GM18502 (cell line): ENCODE results near the gene SETD7.

ENCODE experiments used
- ATAC-seq: cut with Tn5 transposase; IDR thresholded peaks from one replicate; pipeline ENCODE4 v1.9.1; 2021; ENCODE audit warnings: mild to moderate bottlenecking; ENCODE audit not compliant: unreplicated experiment, poor library complexity

The SETD7 gene

DNA sequence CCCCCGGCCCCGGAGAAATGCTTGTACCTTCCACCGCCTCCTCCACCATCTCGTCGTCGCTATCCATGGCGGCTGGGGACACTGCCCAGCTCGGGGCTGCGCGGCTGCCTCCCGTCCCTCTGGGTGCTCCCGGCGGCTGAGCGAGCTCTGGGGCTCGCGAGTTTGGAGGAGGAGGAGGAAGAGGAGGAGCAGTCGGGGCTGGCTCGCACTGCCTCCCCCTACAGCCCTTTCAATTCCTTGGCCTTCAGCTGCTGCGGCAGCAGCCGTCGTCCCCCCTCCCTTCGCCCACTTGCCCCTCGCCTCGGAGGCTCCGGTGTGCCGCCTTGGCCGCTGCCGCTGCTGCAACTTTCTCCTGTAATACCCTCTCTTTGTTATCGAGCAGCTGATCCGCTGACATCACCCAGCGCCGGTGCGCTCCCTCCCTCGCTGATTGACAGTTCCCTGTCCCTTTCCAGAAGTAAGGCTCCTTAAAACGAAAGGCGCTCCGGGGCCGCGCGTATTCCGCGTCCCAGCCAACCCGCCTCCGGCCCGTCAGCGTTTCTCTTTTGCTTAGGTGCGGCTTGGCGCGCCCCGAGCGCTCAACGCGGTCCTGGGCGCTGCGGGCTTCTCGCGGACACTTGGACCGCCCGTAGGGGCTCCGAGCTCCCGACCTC lies at the start of gene SETD7:
Gene SETD7 (minus strand): TSS at position 149 of the 653 bp plus-strand sequence. CDS start 82 bp downstream, at position 67.
- peak; percentile 40 for ATAC-seq

DNA sequence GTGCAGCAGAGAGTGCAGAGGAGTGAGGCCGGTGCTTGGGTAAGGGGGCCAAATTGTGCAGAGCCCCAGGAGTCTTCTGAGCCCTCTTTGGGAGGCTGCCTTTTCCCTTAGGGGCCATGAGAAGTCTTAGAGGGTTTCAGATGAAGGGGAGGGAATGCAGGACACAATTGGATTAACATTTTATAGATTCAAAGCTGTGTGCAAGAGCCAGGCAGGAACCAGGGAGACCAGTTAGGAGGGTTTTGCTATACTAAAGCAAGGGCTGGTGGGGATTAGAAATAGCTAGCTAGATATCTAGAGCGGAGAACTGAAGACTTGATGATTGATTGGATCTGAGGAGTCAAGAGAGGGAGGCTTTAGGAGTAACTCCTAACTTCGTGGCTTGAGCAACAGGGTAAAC lies 49.5 kb upstream of the SETD7 start:
- no peak for ATAC-seq

DNA sequence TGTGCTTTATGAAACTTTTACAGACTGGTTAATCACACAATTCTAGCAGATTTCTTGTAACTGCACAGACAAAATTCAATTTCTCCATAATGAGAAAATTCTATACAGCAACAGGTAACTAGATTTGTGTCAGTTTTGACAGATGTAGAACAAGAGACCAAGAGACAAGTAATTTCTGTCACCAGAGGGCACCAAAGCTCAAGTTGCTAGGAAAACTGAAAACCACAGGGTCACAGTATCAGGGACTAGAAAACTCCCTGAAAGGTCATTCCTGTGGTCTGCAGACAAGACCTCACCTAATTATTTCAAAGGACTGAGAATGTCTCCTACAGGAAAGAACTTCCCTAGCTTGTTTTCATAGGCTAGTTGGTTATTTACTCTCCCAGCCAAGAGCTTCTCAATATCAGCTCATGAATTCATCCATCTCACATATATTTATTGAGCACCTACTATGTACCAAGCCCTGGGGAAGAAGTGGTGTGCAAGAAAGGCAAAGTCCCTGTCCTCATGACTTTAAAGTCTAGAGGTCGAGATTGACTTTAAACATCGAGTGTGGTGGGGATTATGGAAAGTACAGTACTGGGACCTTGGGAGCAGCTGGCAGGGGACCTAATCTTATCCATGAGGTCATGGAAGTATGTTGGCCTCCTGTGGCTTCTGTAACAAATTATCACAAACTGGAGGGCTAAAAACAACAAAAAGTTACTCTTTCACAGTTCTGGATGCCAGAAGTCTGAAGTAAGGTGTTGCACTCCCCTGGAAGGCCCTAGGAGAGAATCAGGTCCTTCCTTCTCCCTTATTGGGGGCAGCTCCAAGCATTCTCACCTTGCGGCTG lies 47.8 kb upstream of the SETD7 start:
- peak; percentile 60 for ATAC-seq

DNA sequence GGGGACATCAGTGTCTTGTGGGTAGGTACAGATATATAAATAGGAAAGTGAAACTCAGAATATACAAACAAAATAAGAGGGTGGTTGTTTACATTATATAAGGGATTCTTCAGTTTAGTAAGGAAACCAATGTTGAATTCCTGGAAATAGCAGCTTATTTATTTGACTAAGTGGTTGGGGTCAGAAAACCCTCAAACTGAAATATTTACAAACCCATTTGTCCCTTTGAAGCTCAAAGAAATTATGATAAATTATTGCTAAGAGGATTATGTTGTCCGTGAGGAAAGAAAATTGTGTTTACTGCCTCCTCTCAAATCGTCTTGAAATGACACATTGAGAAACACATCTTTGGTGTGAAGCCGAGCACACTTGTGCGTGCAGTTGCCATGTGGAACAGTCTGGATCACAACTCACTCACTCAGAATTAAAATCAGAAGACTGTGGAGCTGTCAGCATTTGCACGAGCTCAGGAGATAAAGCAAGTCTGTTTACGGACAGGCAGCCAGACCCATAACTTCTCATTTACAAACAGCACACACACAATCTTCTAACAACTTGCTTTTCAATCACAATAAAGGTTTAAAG lies 46.8 kb upstream of the SETD7 start:
- ATAC-seq = no peak

DNA sequence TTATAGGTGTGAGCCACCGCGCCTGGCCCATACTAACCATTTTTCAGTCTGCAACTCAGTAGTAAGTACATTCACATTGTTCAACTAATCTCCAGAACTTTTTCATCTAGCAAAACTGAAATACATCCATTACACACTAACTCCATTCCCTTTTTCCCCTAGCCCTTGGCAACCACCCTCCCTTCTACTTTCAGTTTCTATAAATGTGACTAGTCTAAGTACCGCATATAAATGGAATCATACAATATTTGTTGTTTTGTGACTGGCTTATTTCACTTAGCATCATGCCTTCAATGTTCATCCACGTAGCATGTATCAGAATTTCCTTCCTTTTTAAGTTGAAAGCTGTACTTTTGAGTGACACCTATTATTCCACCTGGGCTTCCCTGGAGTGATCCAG lies 44.6 kb upstream of the SETD7 start:
- no peak for ATAC-seq

DNA sequence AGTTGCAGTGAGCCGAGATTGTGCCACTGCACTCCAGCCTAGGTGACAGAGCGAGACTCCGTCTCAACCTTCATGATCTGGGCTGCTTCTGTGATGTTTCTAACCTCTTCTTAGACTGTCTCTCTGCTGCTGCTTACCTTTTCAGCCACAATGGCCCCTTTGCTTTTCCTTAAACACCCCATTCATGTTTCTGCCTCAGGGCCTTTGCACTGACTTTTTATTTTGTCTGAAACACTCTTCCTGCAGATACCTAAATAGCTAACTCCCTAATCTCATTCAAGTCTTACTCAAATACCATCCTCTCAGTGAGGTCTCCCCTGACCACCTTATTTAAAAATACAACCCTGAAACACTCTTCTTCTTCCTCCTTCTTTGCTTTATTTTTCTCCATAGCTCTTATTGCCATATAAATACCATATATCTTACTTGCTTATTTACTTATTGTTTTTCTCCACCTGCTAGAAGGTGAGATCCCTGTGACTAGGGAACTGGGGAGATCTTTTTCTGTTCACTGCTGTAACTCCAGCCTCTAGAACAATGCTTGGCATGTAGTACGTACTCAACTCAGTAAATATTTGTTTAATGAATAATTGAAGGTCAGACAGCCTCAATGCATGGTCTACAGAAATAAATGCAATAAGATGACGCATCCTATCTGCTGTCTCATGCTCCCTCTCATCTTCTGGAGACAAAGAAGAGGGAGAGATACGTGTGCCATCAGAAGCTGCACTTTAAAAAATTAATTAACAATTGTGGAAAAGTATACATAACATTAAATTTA lies 43.8 kb upstream of the SETD7 start:
- no peak for ATAC-seq

DNA sequence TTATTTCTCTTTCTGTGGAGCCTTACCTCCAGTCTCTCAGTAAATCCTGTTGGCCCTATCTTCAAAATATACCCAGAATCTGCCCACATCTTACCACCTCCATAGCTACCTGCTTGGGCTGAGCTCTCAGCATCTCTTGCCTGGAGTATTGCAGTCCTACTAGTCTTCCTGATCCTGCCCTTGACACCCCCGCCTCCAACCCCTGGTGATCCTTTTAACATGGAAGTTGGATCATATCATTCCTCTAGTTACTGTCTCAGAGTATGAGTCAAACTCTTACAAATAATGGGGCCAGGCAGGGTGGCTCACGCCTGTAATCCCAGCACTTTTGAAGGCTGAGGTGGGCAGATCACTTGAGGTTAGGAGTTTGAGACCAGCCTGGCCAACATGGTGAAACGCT lies 43.1 kb upstream of the SETD7 start:
- ATAC-seq = no peak

DNA sequence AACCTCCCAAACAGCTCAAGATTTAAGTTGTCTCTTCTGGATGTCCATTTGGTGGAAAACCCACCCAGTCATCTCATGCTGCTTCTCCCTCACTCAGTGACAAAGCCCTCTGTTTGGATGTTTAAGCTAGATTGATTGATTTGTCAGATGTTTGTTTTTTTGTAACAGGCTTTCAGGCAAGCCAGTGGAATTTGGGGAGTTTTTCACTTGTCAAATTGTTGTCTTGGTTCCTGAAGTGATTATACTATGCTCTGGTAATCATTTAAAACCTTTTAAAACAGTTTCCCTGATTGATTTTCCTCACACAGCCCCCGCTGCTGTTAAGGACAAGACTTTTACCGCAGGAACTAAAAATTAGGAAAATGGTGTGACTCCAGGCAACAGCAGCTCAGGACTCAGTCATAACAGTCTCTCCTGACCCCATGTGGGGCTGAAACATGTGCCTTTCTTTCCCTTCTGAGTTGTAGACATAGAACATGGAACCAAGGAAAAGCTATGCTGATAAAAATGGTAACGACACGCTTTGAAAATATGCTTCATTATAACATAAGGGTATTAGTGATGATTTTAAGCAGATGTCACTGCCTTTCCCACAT lies 40.8 kb upstream of the SETD7 start:
- no peak for ATAC-seq

- no peak for ATAC-seq
Measured at GRCh38 chr4:139596034-139596683, 40.1 kb upstream of the SETD7 start.

DNA sequence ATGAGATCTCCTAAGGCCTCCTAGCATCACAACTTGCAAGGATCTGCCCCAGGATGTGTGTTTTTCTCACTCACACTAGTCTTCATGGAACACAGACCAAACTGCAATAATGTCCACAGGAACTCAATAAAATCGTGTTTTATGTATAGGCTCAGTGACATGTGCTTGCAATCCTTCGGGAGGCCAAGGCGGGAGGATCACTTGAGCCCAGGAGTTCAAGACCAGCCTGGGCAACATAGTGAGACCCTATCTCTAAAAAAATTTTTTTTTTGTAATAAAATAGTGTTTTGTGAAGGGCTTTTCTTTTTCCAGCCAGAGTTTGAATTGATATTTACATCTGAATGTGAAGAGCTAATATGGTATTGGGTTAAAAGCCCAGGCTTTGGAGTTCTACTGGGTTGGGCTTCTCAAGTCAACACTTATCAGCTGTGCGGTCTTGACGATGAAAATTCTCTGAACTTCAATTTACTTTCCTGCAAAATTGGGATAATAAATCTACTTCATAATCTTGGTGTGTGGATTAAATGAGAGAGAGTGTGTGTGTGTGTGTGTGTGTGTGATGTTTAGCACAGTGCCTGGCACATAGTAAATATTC lies 38.7 kb upstream of the SETD7 start:
- ATAC-seq = no peak

GRCh38 chr4:139593091-139593564 lies 37.1 kb upstream of the SETD7 start:
- no peak for ATAC-seq

GRCh38 chr4:139589336-139590018 lies 33.5 kb upstream of the SETD7 start:
- ATAC-seq = no peak

- ATAC-seq = no peak
Measured at GRCh38 chr4:139587446-139587845, 31.4 kb upstream of the SETD7 start.

GRCh38 chr4:139585473-139585872 lies 29.5 kb upstream of the SETD7 start:
- no peak for ATAC-seq

DNA sequence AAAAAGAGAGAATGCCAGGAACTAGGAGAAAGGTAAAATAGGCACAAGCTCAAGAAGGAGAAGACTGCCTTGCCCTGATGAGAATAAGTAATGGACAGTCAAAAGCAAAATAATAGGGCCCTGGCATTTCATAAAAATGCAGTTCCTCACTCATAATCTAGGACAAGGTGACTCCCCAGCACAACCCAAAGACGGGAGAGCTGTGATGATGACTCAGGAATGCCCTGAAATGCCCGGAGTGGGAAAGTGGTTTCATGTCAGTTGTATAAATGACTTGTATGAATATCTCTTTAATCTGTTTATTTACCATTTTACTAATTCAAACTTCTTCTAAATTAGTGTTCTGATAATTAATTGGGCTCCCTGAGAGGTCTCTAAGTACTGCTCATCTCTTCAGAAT lies 28.8 kb upstream of the SETD7 start:
- ATAC-seq = no peak

DNA sequence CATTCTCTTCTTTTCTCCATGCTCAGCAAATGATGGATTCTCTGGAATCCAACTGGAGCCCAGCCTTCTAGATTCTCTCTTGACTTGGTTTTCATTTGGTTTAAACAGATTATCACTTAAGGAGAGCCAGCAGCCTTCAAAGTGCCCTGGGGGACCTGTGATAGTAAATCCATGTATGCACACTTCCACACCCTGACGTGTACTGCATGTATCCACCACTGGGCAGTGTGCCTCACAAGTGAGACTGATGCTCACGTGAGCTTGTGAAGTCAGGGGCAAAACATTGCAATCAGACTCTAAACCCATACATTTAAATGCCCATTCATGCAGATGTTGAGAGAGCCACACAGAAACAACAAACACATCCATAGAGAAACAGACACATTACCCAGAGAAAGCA lies 28.0 kb upstream of the SETD7 start:
- ATAC-seq = no peak

GRCh38 chr4:139582044-139582443 lies 26.0 kb upstream of the SETD7 start:
- ATAC-seq = no peak

DNA sequence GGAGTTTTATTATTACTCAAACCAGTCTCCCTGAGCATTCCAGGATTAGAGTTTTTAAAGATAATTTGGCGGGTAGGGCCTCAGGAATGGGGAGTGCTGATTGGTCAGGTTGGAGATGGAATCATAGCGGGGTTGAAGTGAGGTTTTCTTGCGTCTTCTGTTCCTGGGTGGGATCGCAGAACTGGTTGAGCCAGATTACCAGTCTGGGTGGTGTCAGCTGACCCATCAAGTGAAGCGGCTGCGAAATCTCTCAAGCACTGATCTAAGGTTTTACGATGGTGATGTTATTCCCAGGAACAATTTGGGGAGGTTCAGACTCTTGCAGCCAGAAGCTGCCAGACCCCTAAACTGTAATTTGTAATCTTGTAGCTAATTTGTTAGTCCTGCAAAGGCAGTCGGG lies 25.1 kb upstream of the SETD7 start:
- no peak for ATAC-seq

GRCh38 chr4:139576219-139576618 lies 20.2 kb upstream of the SETD7 start:
- no peak for ATAC-seq
